ENCODE results near the gene CYGB. TPM values are rescaled to one million over a fixed set of nuclear protein-coding genes. Genes with fewer than 3 reads are reported as not detected.
"Not testable (repeated sequence)": the region's sequence is repeated elsewhere in the genome, so short reads cannot be mapped to it uniquely, and the experiment has no call there.

Gene CYGB
- total and polyA plus RNA-seq, 2 donors, result 14.4 to 68.7 TPM

DNA sequence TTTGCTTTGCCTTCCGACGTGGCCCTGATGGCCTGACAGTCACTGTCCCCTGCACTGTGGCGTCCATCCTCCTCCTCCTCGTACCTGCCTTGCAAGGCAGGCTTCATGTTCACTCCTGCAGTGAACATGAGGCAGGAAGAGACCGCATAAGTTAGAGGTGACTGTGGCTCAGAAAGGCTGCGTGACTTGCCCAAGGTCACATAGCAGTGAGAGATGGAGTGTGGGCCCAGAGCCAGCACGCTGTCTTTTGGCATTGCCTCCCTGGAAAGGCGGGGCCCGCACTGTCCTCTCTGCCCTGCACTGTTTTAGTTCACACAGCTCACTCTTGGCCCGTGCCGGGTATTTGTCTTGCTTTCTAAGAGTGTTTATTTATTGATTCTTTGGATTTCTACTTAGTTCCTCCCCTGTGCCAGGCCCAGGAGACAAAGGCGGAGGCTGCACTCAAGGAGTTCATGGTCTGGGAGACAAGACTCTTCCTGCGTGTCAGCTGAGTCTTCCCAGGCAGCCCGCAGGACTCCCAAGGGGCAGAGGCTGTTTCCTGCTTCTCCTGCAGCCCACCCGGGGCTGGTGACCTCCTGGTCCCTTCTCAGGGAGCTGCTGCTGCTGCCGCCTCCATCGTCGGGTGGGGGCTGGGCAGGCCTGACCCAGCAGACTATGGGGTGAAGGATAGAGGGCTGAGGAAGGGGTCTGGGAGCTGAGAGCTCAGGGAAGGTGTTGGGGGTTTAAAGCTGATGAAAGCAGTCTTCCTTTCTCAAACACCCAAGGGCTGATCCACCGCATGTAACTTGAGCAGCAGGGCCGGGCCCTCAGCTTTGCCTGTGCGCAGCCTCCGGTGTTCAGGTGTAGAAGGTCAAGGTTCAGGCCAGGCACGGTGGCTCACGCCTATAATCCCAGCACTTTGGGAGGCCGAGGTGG, 12.7 kb downstream of the CYGB start:
- H3K27ac ChIP-seq (ENCODE audit: low read depth), result peak overlapping the region; percentile 66
- H3K4me1 ChIP-seq (ENCODE audit: insufficient read depth), result no peaks in the 10 kb centered on the region
- no peak for DNase-seq (ENCODE audit: extremely low spot score)
- WGBS, result 52% methylated on average over 25 of the region's 25 CpGs
- H3K4me3 ChIP-seq (ENCODE audit: low read depth, low read length), result no peak overlapping the region
- H3K36me3 ChIP-seq (ENCODE audit: insufficient read depth), result no peaks in the 10 kb centered on the region

DNA sequence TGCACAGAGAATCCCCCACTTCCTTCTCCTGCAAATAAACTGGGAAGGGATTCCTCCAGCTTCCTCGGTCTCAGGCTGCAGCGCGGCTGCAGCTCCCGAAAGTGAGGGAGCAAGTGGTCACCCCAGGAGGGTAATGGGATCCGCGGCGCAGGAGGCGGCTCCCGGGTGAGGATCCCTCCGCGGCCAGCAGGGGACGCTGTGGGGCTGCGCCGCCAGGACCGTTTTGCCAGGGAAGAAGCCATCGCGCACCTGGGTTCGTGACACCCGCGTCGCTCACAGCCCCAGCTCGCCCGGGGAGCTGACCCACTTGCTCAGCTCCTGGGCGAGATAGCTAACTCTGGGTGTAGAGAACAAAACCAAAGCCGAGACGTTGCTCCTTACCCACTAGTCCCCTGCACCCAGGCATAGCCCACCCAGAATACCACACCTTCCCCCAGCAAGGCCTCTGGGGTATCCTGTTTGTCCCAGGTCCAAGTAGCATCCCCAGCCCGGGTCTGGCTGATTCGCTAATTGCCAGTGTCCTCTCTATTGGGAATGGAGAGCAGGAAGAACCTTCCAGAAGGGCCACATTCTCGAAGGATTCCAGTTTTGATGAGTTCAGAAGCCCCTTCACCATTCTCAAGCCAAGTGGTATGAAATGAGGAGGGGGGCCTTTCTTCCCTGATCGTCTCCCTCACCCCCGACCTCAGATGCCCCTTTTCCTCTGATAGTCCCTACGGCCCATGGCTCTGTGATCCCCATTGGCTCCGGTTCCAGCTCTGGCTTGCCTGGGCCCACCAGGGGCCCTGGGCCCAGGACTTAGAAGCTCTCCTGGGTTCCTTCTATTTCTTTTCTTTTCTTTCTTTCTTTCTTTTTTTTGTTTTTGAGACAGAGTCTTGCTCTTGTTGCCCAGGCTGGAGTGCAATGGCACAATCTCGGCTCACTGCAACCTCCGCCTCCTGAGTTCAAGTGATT, 14.1 kb downstream of the CYGB start:
- no peak for DNase-seq (ENCODE audit: extremely low spot score)
- WGBS, result 24% methylated on average over 35 of the region's 35 CpGs

DNA sequence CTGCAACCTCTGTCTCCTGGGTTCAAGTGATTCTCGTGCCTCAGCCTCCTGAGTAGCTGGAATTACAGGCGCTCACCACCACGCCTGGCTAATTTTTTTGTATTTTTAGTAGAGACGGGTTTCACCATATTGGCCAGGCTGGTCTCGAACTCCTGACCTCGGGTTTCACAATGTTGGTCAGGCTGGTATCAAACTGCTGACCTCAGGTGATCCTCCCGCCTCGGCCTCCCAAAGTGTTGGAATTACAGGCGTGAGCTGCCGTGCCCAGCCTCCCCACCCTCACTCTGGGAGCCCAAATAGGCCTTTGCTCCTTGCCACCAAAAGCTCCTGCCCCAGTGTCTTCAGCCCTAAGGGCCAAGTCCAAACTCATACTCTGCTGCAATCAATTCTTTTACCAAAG, 15.8 kb downstream of the CYGB start:
- H3K27ac ChIP-seq (ENCODE audit: low read depth); H3K4me3 ChIP-seq (ENCODE audit: low read depth, low read length); H3K4me1 ChIP-seq (ENCODE audit: insufficient read depth); H3K36me3 ChIP-seq (ENCODE audit: insufficient read depth); DNase-seq (ENCODE audit: extremely low spot score): not testable (repeated sequence)
- WGBS, result 93% methylated on average over 10 of the region's 10 CpGs

More for the DNA sequence above, 14.1 kb downstream of the CYGB start:
- Histone ChIP-seq H3K4me1 (ENCODE audit: insufficient read depth) (no peaks in the 10 kb centered on the region), H3K27ac (ENCODE audit: low read depth) (no peak overlapping the region), H3K36me3 (ENCODE audit: insufficient read depth) (no peaks in the 10 kb centered on the region), H3K4me3 (ENCODE audit: low read depth, low read length) (no peak overlapping the region)

DNA sequence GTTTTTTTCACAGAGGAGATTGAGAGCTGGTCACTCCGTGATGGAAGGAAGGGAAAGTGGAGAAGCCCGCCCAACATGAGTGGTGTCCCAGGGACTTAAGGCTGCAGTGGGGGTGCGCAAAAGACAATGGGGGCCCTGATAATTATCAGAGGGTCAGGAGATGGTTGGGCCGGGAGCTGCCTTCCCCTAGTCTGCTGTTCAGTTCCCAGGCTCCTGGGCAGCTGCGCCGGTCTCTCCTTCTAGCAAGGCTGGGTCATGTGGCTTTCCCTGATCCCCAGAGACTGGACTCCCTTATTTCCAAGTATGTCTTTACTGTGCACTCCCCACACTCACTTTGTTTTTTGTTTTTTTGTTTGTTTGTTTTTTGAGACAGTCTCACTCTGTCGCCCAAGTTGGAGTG, 16.2 kb downstream of the CYGB start:
- Histone ChIP-seq H3K4me1 (ENCODE audit: insufficient read depth) (no peaks in the 10 kb centered on the region), H3K27ac (ENCODE audit: low read depth) (no peak overlapping the region), H3K36me3 (ENCODE audit: insufficient read depth) (no peaks in the 10 kb centered on the region), H3K4me3 (ENCODE audit: low read depth, low read length) (no peak overlapping the region)
- WGBS, result 91% methylated on average over 7 of the region's 7 CpGs
- DNase-seq (ENCODE audit: extremely low spot score), result no peak

DNA sequence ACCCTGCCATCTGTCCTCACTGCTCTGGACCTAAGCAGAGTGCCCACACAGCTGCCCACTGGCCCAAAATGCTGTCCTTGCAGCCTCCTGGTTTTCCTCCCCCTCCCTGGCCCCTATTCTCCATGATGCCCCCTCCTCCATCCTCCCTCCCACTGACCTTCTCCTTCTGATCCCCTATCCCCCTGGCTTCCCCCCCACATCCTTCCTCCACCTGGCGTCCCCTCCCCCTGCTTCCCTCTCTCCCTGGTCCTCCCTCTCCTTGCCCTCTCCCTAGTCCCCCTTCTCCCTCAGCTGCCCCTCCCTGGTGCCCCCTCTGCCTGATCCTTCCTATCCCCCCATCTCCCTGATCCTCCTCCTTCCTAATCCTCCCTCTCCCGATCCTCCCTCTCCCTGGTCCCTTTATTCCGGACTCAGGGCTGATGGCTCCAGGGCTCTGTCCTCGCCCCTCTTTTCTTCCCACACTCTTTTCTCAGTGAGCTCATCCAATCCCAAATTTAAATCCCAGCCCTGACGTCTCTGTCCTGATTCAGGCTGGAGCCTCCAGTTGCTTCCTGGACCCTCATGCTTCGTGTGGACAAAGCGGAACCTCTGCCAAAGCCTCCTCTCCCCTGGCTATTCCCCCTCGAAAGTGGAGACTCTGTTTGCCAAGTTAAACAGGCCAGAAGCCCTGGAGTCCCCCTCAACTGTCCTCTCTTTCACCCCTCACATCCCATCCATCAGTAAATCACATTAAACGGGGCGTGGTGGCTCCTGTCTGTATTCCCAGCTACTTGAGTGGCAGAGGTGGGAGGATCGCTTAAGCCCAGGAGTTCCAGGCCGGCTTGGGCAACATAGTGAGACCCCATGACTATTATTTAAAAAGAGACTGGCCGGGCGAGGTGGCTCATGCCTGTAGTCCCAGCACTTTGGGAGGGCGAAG, 18.2 kb downstream of the CYGB start:
- Histone ChIP-seq H3K4me1 (ENCODE audit: insufficient read depth) (no peaks in the 10 kb centered on the region), H3K36me3 (ENCODE audit: insufficient read depth) (no peaks in the 10 kb centered on the region), H3K4me3 (ENCODE audit: low read depth, low read length) (no peak overlapping the region), H3K27ac (ENCODE audit: low read depth) (no peak overlapping the region)
- no peak for DNase-seq (ENCODE audit: extremely low spot score)
- WGBS, result 66% methylated on average over 15 of the region's 15 CpGs

DNA sequence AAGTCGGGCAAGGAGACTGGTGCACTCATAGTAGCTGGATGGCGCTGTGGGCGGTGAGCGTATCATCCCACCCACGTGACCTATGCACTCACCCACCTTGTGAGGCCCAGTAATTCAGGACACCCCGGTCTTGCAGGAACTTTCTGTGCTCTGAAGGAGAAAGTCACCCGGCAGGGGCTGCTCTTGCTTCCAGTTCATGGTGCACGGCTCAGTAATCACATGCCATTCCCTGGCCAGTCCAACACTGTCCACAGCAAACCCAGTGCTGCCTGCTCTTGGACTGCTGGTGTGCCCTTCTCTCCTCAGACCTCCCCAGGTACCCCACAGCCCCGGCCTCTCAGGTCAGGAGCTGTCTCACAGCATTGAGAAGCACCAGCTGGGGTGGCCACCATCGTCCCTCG, 19.9 kb downstream of the CYGB start:
- H3K36me3 ChIP-seq (ENCODE audit: insufficient read depth), result no peaks in the 10 kb centered on the region
- 89% methylated on average over 11 of the region's 11 CpGs for WGBS
- H3K4me1 ChIP-seq (ENCODE audit: insufficient read depth), result no peaks in the 10 kb centered on the region
- no peak overlapping the region for H3K4me3 ChIP-seq (ENCODE audit: low read depth, low read length)
- no peak for DNase-seq (ENCODE audit: extremely low spot score)
- no peak overlapping the region for H3K27ac ChIP-seq (ENCODE audit: low read depth)

DNA sequence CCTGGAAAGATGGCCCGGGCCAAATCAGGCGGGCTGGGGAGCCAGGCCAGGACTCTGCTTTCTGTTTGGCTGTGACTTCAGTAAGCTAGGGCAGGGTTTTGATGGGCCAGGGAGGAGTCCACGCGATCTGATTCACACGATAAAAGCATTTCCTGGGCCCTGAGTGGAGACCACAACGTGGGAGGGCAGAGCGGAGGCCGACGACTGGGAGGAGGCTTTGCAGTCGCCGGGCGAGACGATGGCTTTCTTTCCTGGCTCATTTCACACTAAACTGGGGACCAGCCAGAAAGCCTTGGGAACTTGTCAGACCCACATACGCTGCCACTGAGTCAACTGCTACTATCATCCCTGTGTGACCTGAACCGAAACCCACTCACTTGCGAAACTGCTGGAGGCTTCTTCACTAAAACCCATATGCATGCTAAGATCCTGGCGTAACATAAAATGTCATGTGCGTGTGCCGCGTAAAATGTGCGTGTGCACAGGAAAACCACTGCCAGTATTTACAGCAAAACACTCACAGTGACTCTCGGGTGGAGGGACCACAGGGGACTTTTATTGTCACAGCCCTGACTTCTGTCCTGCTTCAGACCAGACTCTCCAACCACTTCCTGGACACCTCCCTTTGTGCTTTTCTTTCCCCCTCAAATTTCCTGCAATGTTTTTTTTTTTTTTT, 22.1 kb downstream of the CYGB start:
- Histone ChIP-seq H3K36me3 (ENCODE audit: insufficient read depth) (no peaks in the 10 kb centered on the region), H3K4me1 (ENCODE audit: insufficient read depth) (no peaks in the 10 kb centered on the region), H3K27ac (ENCODE audit: low read depth) (peak overlapping the region; percentile 55), H3K4me3 (ENCODE audit: low read depth, low read length) (no peak overlapping the region)
- DNase-seq (ENCODE audit: extremely low spot score), result no peak
- 39% methylated on average over 22 of the region's 22 CpGs for WGBS

DNA sequence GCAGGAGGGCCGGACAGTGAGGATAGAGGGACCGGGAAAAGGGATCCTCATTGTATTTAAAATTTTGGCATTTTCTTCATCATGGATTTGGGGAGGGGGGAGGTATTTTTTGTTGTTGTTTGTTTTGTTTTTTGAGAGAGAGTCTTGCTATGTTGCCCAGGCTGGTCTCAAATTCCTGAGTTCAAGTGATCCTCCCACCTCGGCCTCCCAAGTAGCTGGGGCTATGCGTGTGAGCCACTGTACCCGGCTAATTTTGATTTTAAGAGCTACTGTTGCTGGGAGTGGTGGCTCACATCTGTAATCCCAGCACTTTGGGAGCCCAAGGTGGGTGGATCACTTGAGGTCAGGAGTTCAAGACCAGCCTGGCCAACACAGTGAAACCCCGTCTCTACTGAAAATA, 23.2 kb downstream of the CYGB start:
- not testable (repeated sequence) for H3K4me3 ChIP-seq (ENCODE audit: low read depth, low read length); H3K36me3 ChIP-seq (ENCODE audit: insufficient read depth); H3K4me1 ChIP-seq (ENCODE audit: insufficient read depth); DNase-seq (ENCODE audit: extremely low spot score); H3K27ac ChIP-seq (ENCODE audit: low read depth)
- 95% methylated on average over 6 of the region's 6 CpGs for WGBS

DNA sequence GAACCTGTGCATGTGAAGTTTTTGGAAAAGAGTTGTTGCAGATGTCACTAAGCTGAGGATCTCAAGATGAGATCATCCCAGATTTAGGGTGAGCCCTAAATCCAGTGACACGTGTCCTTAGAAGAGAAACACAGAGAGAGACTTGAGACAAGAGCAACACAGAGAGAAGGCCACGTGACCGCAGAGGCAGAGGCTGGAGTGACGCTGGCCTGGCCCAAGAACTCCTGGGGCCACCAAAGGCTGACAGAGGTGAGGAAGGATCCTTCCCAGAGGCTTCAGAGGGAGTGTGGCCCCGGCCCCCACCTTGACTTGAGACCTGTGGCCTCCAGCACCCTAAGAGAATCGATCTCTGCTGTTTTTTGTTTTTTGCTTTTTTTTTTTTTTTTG, 24.2 kb downstream of the CYGB start:
- WGBS, result 69% methylated on average over 6 of the region's 6 CpGs
- H3K27ac ChIP-seq (ENCODE audit: low read depth), result no peak overlapping the region
- DNase-seq (ENCODE audit: extremely low spot score), result no peak
- H3K36me3 ChIP-seq (ENCODE audit: insufficient read depth), result no peaks in the 10 kb centered on the region
- H3K4me1 ChIP-seq (ENCODE audit: insufficient read depth), result no peaks in the 10 kb centered on the region
- H3K4me3 ChIP-seq (ENCODE audit: low read depth, low read length), result no peak overlapping the region

DNA sequence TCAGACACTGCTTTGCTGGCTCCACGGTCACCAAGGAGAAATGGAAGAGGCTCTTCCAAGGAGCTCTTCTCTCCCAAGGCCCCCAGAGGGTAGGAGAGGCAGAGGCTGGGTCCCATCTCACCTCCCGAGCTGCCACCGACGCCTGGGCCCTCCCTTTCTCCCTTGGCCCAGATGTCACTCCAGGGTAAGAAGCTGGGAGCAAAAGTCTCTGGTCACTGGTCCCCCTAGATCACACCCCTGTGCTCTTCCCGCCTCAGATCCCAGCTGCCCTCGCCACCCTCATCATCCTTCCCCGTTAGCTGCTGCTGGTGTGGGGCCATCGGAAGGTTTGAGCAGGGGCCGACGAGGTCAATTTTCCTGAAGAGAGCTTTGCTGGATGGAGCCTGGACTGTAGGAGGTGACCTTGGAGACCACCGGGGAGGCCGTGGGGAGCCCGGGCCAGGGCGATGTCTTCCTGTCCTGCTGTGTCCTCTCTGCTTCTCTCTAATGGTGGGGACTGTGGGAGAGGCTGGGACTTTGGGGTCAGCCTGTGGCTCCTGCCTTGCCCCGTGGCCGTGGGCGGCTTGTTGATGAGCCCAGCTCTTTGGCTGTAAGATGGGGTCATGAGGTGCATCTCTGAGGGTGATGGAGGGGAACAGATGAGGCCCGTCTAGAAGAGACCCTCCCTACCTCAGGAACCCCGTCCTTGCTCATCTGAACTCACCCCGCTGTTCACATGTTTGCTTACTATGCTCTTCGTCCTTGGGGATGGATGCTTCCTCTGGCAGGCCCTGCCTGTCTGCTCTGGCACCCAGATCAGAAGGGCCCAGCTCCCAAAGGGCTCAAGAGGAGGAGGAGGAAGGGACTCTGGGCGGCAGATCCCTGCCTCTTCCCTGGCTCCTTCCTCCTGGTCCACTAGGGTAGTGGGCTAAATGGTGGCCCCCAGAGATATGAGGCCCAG, 24.9 kb downstream of the CYGB start:
- H3K36me3 ChIP-seq (ENCODE audit: insufficient read depth), result no peaks in the 10 kb centered on the region
- 84% methylated on average over 22 of the region's 22 CpGs for WGBS
- H3K4me3 ChIP-seq (ENCODE audit: low read depth, low read length), result no peak overlapping the region
- H3K4me1 ChIP-seq (ENCODE audit: insufficient read depth), result no peaks in the 10 kb centered on the region
- no peak for DNase-seq (ENCODE audit: extremely low spot score)
- H3K27ac ChIP-seq (ENCODE audit: low read depth), result no peak overlapping the region

DNA sequence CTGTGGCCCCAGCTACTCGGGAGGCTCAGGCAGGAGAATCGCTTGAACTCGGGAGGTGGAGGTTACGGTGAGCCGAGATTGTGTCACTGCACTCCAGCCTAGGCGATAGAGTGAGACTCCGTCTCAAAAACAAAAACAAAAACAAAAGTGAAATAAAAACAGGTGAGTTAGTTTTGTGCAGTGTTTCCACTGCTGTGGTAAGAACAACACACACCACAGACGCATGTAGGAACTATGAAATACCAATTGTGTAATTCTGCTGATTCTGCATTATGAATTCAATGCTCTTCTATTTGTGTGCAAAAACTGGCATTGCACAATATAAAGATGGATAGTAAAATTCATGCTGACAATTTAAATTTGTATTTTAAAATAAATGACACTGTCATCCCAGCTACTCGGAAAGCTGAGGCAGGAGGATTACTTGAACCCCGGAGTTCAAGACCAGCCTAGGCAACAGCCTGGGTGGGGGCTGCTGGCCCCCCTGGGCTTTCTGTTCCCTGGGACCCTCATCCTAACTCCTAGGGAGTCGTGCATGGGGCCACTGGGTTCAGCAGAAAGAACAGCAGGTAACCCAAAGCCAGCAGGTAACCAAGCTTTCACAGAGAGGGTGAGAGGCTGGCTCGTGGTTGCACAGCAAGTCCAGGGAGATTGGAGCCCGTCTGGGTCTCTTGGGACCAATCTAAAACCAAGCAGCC, 25.7 kb downstream of the CYGB start:
- no peak overlapping the region for H3K4me3 ChIP-seq (ENCODE audit: low read depth, low read length)
- no peak overlapping the region for H3K27ac ChIP-seq (ENCODE audit: low read depth)
- 86% methylated on average over 13 of the region's 13 CpGs for WGBS
- no peaks in the 10 kb centered on the region for H3K4me1 ChIP-seq (ENCODE audit: insufficient read depth)
- H3K36me3 ChIP-seq (ENCODE audit: insufficient read depth), result no peaks in the 10 kb centered on the region
- DNase-seq (ENCODE audit: extremely low spot score), result no peak
